Stimulated activated naive CD8-positive, alpha-beta T cell treated with anti-CD3 and anti-CD28 coated beads, Interleukin-15, amount 100 ng/mL, for 72 hours (primary cell): ENCODE results near the gene DYNAP.

Experiments
- ATAC-seq: fragments of 150-1000 bp; cut with Tn5 transposase; 2 replicates; pipeline ENCODE4 v1.10.0; 2021; ENCODE audit warnings: mild to moderate bottlenecking, moderate library complexity
- DNase-seq, 2 donors: peaks; one replicate each; pipeline ENCODE4 v3.0.0; 2021 to 2022
- H3K27ac Mint-ChIP-seq, 2 donors: one replicate each; pipeline ENCODE4 v1.8.0; 2022; ENCODE audit warnings: mild to moderate bottlenecking in 2 of 2, mixed read lengths in 2 of 2, moderate library complexity in 2 of 2
- H3K27me3 Mint-ChIP-seq: one replicate; pipeline ENCODE4 v1.8.0; 2022; ENCODE audit warnings: mixed read lengths
- H3K4me1 Mint-ChIP-seq: one replicate; pipeline ENCODE4 v1.8.0; 2022; ENCODE audit warnings: mild to moderate bottlenecking, mixed read lengths
- H3K4me3 Mint-ChIP-seq, 2 donors: one replicate each; pipeline ENCODE4 v1.8.0; 2022; ENCODE audit warnings: mild to moderate bottlenecking in 2 of 2, mixed read lengths in 2 of 2, moderate library complexity in 1 of 2
- H3K9me3 Mint-ChIP-seq, 2 donors: one replicate each; pipeline ENCODE4 v1.8.0; 2022; ENCODE audit warnings: mixed read lengths in 2 of 2

Gene DYNAP

GRCh38 chr18:54590945-54591344, at the start of gene DYNAP:
DYNAP (plus strand) TSS chr18:54591245; CDS start chr18:54591283, 38 bp downstream.
- ATAC-seq, result no peak
- no peaks in the 10 kb centered on the region for H3K4me1 Mint-ChIP-seq
- H3K27me3 Mint-ChIP-seq, result peaks cover 9% of the 10 kb centered on the region
- DNase-seq, result no peak
- no peaks in the 10 kb centered on the region for H3K9me3 Mint-ChIP-seq
- no peak within 1 kb of the TSS for H3K27ac Mint-ChIP-seq
- H3K4me3 Mint-ChIP-seq, result no peak within 1 kb of the TSS

- no peak overlapping the region for H3K27ac Mint-ChIP-seq
- H3K4me1 Mint-ChIP-seq, result no peaks in the 10 kb centered on the region
These were observed 39.5 kb upstream of the DYNAP start for GRCh38 chr18:54551590-54551989.

GRCh38 chr18:54555286-54555685, 35.8 kb upstream of the DYNAP start:
- DNase-seq, result no peak
- H3K27ac Mint-ChIP-seq, result no peak overlapping the region
- no peaks in the 10 kb centered on the region for H3K9me3 Mint-ChIP-seq
- no peak overlapping the region for H3K4me3 Mint-ChIP-seq
- H3K27me3 Mint-ChIP-seq, result no peaks in the 10 kb centered on the region
- H3K4me1 Mint-ChIP-seq, result no peaks in the 10 kb centered on the region
- no peak for ATAC-seq

More at GRCh38 chr18:54551590-54551989, 39.5 kb upstream of the DYNAP start:
- peaks cover 5% of the 10 kb centered on the region for H3K27me3 Mint-ChIP-seq
- H3K9me3 Mint-ChIP-seq, result no peaks in the 10 kb centered on the region
- ATAC-seq, result no peak
- no peak overlapping the region for H3K4me3 Mint-ChIP-seq
- no peak for DNase-seq

- no peaks in the 10 kb centered on the region for H3K9me3 Mint-ChIP-seq
- H3K4me1 Mint-ChIP-seq, result no peaks in the 10 kb centered on the region
- H3K4me3 Mint-ChIP-seq, result no peak overlapping the region
- DNase-seq (no peak), ATAC-seq (no peak)
- no peak overlapping the region for H3K27ac Mint-ChIP-seq
- H3K27me3 Mint-ChIP-seq, result no peaks in the 10 kb centered on the region
These were observed 35.0 kb upstream of the DYNAP start for GRCh38 chr18:54555996-54556395.

GRCh38 chr18:54557958-54558357, 33.1 kb upstream of the DYNAP start:
- Mint-ChIP-seq H3K4me3 (no peak overlapping the region), H3K27ac (no peak overlapping the region), H3K9me3 (no peaks in the 10 kb centered on the region), H3K27me3 (no peaks in the 10 kb centered on the region), H3K4me1 (no peaks in the 10 kb centered on the region)
- DNase-seq (no peak), ATAC-seq (no peak)

GRCh38 chr18:54558609-54559585, 32.1 kb upstream of the DYNAP start:
- Mint-ChIP-seq H3K4me3 (no peak overlapping the region), H3K27ac (no peak overlapping the region), H3K4me1 (no peaks in the 10 kb centered on the region), H3K9me3 (no peaks in the 10 kb centered on the region), H3K27me3 (no peaks in the 10 kb centered on the region)
- DNase-seq, result no peak
- no peak for ATAC-seq

- ATAC-seq (no peak), DNase-seq (no peak)
- H3K4me3 Mint-ChIP-seq, result no peak overlapping the region
- H3K9me3 Mint-ChIP-seq, result no peaks in the 10 kb centered on the region
- H3K27me3 Mint-ChIP-seq, result no peaks in the 10 kb centered on the region
- no peaks in the 10 kb centered on the region for H3K4me1 Mint-ChIP-seq
- no peak overlapping the region for H3K27ac Mint-ChIP-seq
These were observed 29.3 kb upstream of the DYNAP start for GRCh38 chr18:54561706-54562267.

GRCh38 chr18:54580202-54580729, 10.8 kb upstream of the DYNAP start:
- Mint-ChIP-seq H3K27me3 (no peaks in the 10 kb centered on the region), H3K4me3 (no peak overlapping the region), H3K9me3 (no peaks in the 10 kb centered on the region), H3K4me1 (no peaks in the 10 kb centered on the region), H3K27ac (no peak overlapping the region)
- DNase-seq, result no peak
- no peak for ATAC-seq

- DNase-seq (no peak), ATAC-seq (no peak)
- Mint-ChIP-seq H3K4me1 (no peaks in the 10 kb centered on the region), H3K27ac (no peak overlapping the region), H3K27me3 (no peaks in the 10 kb centered on the region), H3K4me3 (no peak overlapping the region), H3K9me3 (no peaks in the 10 kb centered on the region)
These were observed 7.0 kb upstream of the DYNAP start for GRCh38 chr18:54584065-54584464.

GRCh38 chr18:54585743-54586142, 5.3 kb upstream of the DYNAP start:
- no peak for DNase-seq
- peaks cover 5% of the 10 kb centered on the region for H3K27me3 Mint-ChIP-seq
- H3K4me1 Mint-ChIP-seq, result no peaks in the 10 kb centered on the region
- no peak overlapping the region for H3K27ac Mint-ChIP-seq
- no peak overlapping the region for H3K4me3 Mint-ChIP-seq
- no peak for ATAC-seq
- no peaks in the 10 kb centered on the region for H3K9me3 Mint-ChIP-seq

GRCh38 chr18:54604211-54604610, 13.2 kb downstream of the DYNAP start:
- no peak overlapping the region for H3K27ac Mint-ChIP-seq
- H3K4me3 Mint-ChIP-seq, result no peak overlapping the region
- DNase-seq (no peak), ATAC-seq (no peak)
- no peaks in the 10 kb centered on the region for H3K9me3 Mint-ChIP-seq
- H3K4me1 Mint-ChIP-seq, result no peaks in the 10 kb centered on the region
- H3K27me3 Mint-ChIP-seq, result no peaks in the 10 kb centered on the region

GRCh38 chr18:54606835-54607212, 15.8 kb downstream of the DYNAP start:
- H3K9me3 Mint-ChIP-seq, result no peaks in the 10 kb centered on the region
- H3K27ac Mint-ChIP-seq, result no peak overlapping the region
- no peak overlapping the region for H3K4me3 Mint-ChIP-seq

GRCh38 chr18:54607213-54608027, 16.4 kb downstream of the DYNAP start:
- H3K9me3 Mint-ChIP-seq, result no peaks in the 10 kb centered on the region
- H3K27ac Mint-ChIP-seq, result no peak overlapping the region
- no peak for DNase-seq
- no peak for ATAC-seq
- no peak overlapping the region for H3K4me3 Mint-ChIP-seq
- H3K4me1 Mint-ChIP-seq, result no peaks in the 10 kb centered on the region
- no peaks in the 10 kb centered on the region for H3K27me3 Mint-ChIP-seq

More at GRCh38 chr18:54606835-54607212, 15.8 kb downstream of the DYNAP start:
- ATAC-seq (no peak), DNase-seq (no peak)
- no peaks in the 10 kb centered on the region for H3K4me1 Mint-ChIP-seq
- H3K27me3 Mint-ChIP-seq, result no peaks in the 10 kb centered on the region

- ATAC-seq (no peak), DNase-seq (no peak)
- no peaks in the 10 kb centered on the region for H3K27me3 Mint-ChIP-seq
- no peak overlapping the region for H3K27ac Mint-ChIP-seq
- no peak overlapping the region for H3K4me3 Mint-ChIP-seq
- H3K4me1 Mint-ChIP-seq, result no peaks in the 10 kb centered on the region
- H3K9me3 Mint-ChIP-seq, result peaks cover 0 to 7% of the 10 kb centered on the region in 2 donors
These were observed 17.1 kb downstream of the DYNAP start for GRCh38 chr18:54608028-54608642.

GRCh38 chr18:54611816-54612215, 20.8 kb downstream of the DYNAP start:
- H3K4me3 Mint-ChIP-seq, result no peak overlapping the region
- no peaks in the 10 kb centered on the region for H3K27me3 Mint-ChIP-seq
- peaks cover 0 to 7% of the 10 kb centered on the region in 2 donors for H3K9me3 Mint-ChIP-seq
- DNase-seq (no peak), ATAC-seq (no peak)
- no peak overlapping the region for H3K27ac Mint-ChIP-seq
- no peaks in the 10 kb centered on the region for H3K4me1 Mint-ChIP-seq
